Nephron (organoid): ENCODE results near the gene TRIM17.

Experiments
- H3K27ac Mint-ChIP-seq, 3 experiments: 2 replicates each; pipeline ENCODE4 v1.8.0; 2020; ENCODE audit warnings: mixed read lengths in 3 of 3, mild to moderate bottlenecking in 2 of 3, moderate library complexity in 1 of 3
- H3K27me3 Mint-ChIP-seq: 2 replicates; pipeline ENCODE4 v1.8.0; 2021; ENCODE audit warnings: low read depth, mild to moderate bottlenecking, moderate library complexity, mixed read lengths
- H3K36me3 Mint-ChIP-seq: 2 replicates; pipeline ENCODE4 v1.8.0; 2020; ENCODE audit warnings: low read depth, mixed read lengths
- H3K4me1 Mint-ChIP-seq: 2 replicates; pipeline ENCODE4 v1.8.0; 2020; ENCODE audit warnings: mixed read lengths
- H3K4me3 Mint-ChIP-seq, 3 experiments: 2 replicates each; pipeline ENCODE4 v1.8.0; 2020; ENCODE audit warnings: mild to moderate bottlenecking in 3 of 3, mixed read lengths in 3 of 3, moderate library complexity in 2 of 3
- H3K9me3 Mint-ChIP-seq: 2 replicates; pipeline ENCODE4 v1.8.0; 2020; ENCODE audit warnings: mixed read lengths
- TF ChIP-seq, protein P1 (sequence below), 3 experiments: fragments of 200-600 bp; sonication (generic); IDR thresholded peaks; one replicate each; pipeline ENCODE4 v1.5.0; 2021; ENCODE audit warnings: antibody characterized with exemption in 3 of 3; ENCODE audit not compliant: unreplicated experiment in 3 of 3

TRIM17 gene

DNA sequence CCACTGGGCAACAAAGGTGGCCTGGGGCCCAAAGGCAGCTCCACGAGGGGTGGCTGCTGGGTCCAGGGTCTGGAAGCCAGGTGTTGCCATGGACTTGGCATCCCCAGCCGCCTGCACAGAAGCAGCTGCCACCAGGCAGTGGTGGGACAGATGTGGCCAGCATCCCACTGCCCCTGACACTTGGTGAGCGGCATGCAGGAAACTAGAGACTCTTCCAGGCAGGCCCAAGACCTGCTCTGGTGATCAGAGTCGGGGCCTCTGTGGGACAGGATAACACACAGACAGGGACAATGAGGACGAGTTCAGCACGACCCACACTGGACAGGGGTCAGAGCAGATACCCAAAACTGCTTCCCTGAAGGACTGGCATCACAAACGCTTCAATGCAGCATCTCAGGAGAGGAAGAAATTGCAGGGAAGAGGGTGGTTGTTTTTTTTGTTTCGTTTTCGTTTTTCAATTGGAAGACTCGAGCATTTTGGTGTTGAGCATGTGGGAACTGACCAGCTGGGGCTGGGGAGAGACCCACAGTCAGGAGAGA is 36.4 kb upstream of the TRIM17 start:
- H3K36me3 Mint-ChIP-seq = peaks cover 7% of the 10 kb centered on the region
- no peaks in the 10 kb centered on the region for H3K9me3 Mint-ChIP-seq
- peaks cover 17% of the 10 kb centered on the region for H3K4me1 Mint-ChIP-seq
- no peak overlapping the region for H3K27ac Mint-ChIP-seq
- TF ChIP-seq, protein P1, sequence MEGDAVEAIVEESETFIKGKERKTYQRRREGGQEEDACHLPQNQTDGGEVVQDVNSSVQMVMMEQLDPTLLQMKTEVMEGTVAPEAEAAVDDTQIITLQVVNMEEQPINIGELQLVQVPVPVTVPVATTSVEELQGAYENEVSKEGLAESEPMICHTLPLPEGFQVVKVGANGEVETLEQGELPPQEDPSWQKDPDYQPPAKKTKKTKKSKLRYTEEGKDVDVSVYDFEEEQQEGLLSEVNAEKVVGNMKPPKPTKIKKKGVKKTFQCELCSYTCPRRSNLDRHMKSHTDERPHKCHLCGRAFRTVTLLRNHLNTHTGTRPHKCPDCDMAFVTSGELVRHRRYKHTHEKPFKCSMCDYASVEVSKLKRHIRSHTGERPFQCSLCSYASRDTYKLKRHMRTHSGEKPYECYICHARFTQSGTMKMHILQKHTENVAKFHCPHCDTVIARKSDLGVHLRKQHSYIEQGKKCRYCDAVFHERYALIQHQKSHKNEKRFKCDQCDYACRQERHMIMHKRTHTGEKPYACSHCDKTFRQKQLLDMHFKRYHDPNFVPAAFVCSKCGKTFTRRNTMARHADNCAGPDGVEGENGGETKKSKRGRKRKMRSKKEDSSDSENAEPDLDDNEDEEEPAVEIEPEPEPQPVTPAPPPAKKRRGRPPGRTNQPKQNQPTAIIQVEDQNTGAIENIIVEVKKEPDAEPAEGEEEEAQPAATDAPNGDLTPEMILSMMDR (IDR thresholded peaks at IDR 0.05; ENCODE audit: unreplicated experiment in 3 of 3) = no peak
- H3K4me3 Mint-ChIP-seq = peak overlapping the region in 2 of 3 experiments; percentile 40 to 61
- H3K27me3 Mint-ChIP-seq = no peaks in the 10 kb centered on the region

DNA sequence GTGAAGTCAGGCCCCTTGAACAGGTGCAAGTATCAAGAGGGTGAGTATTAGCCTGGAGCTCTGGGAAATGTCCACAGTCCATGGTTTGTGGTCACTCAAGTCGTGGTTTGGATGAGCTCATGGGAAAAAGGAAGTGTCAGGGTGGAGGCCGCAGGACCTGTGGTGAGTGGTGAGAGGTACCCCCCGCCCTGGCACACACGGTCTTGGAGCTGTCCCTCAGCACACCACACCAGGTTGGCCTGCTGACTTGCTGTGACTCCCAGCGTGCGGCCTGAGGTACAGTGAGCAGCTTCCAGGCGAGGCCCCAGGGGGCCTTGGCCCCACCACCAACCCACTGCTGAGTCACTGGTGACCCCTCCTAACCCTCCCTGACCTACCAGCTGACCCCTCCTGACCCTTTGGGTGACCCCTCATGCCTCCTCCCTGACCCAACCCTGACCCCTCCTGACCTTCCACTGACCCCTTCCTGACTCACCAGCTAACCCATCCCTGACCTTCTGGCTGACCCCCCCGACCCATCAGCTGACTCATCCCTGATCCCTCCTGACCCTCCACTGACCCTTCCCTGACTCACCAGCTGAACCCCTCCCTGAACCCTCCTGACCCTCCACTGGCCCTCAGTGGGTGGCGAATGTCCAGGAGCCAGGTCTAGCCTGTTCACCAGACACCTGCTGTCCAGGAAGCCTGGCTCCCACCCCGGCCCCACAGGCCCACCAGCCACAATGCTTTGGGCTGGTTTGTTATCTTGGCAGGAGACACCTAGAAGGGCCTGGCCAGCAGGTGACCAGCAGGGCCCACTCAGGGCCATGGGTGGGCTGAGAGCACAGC is 35.7 kb upstream of the TRIM17 start:
- TF ChIP-seq, protein P1 (IDR thresholded peaks at IDR 0.05; ENCODE audit: unreplicated experiment in 3 of 3) = no peak
- Mint-ChIP-seq H3K4me1 (peaks cover 15% of the 10 kb centered on the region), H3K27ac (no peak overlapping the region), H3K36me3 (peaks cover 7% of the 10 kb centered on the region), H3K27me3 (peaks cover 5% of the 10 kb centered on the region), H3K4me3 (peak overlapping the region in 1 of 3 experiments; percentile 46), H3K9me3 (no peaks in the 10 kb centered on the region)

DNA sequence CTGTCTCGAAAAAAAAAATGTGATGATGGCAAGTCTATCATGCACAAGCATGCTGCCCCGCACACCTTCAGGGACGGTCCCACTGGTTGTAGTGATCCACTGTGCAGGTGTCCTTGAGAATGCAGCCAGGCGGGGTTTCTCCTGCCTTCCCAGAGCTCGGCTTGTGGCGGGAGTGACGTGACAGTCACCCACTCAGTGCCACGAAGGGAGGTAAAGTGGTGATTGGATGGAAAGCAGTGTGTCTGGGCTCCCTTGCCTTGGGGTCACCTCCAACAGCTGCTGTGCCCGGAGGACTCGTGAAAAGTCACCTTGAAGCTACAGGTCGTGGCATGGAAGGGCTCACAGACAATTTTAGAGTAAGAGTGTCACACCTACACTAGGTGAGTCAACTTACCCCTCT is 33.5 kb upstream of the TRIM17 start:
- H3K4me1 Mint-ChIP-seq = peaks cover 7% of the 10 kb centered on the region
- peaks cover 26% of the 10 kb centered on the region for H3K27me3 Mint-ChIP-seq
- H3K27ac Mint-ChIP-seq = no peak overlapping the region
- no peak overlapping the region for H3K4me3 Mint-ChIP-seq
- TF ChIP-seq, protein P1 (IDR thresholded peaks at IDR 0.05; ENCODE audit: unreplicated experiment in 3 of 3) = no peak
- H3K36me3 Mint-ChIP-seq = peaks cover 7% of the 10 kb centered on the region
- no peaks in the 10 kb centered on the region for H3K9me3 Mint-ChIP-seq

DNA sequence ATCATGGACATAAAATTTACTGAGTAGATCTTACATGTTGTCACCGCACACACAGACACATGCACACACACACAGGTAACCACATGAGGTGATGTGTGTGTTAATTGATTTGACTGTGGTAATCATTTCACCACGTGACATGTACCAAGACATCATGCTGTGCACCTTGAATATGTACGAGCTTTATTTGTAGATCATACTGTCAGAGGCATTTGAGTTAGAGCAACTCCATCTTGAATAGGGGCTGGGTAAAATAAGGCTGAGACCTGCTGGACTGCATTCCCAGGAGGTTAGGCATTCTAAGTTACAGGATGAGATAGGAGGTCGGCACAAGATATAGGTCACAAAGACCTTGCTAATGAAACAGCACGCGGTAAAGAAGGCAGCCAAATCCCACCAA is 31.7 kb upstream of the TRIM17 start:
- H3K9me3 Mint-ChIP-seq = no peaks in the 10 kb centered on the region
- H3K36me3 Mint-ChIP-seq = no peaks in the 10 kb centered on the region
- peaks cover 9% of the 10 kb centered on the region for H3K4me1 Mint-ChIP-seq
- TF ChIP-seq, protein P1 (IDR thresholded peaks at IDR 0.05; ENCODE audit: unreplicated experiment in 3 of 3) = no peak
- no peak overlapping the region for H3K4me3 Mint-ChIP-seq
- no peak overlapping the region for H3K27ac Mint-ChIP-seq
- H3K27me3 Mint-ChIP-seq = peaks cover 36% of the 10 kb centered on the region

DNA sequence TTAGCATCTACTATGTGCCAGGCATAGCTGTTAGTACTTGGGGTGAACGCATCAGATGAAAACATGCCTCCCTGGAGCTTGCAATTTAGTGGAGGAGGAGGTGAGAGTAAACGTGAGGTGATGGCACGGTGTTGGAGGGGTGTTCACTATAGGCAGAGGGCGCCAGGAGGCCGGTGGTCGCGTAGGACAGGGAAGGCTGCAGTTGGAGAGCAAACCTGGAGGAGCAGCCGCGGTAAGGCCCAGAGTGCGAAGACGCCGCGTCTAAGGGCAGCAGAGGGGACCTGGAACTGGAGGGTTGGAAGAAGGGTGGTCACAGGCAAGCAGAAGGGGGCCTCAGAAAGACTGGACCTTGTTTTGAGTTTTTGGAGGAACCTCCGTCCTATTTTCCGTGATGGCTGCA is 30.2 kb upstream of the TRIM17 start:
- no peaks in the 10 kb centered on the region for H3K9me3 Mint-ChIP-seq
- TF ChIP-seq, protein P1 (IDR thresholded peaks at IDR 0.05; ENCODE audit: unreplicated experiment in 3 of 3) = no peak
- peaks cover 9% of the 10 kb centered on the region for H3K4me1 Mint-ChIP-seq
- H3K27me3 Mint-ChIP-seq = peaks cover 44% of the 10 kb centered on the region
- peak overlapping the region in 1 of 3 experiments; percentile 72 for H3K27ac Mint-ChIP-seq
- no peaks in the 10 kb centered on the region for H3K36me3 Mint-ChIP-seq
- peak overlapping the region; percentile 50 to 85 (median 67) for H3K4me3 Mint-ChIP-seq
